HepG2 (cell line): ENCODE results near the gene EPHX1. TPM values are rescaled to one million over a fixed set of nuclear protein-coding genes. Genes with fewer than 3 reads are reported as not detected.
A peak's percentile ranks its signal among the peaks of the same experiment; 100 is the strongest.

Experiments
- CENPT ChIP-seq: sonication (generic); formaldehyde crosslinking; IDR thresholded peaks from 2 replicates; pipeline ENCODE4 v1.8.0; 2022; ENCODE audit warnings: low read depth, mild to moderate bottlenecking, moderate library complexity, missing genetic modification reagents
- HMG20A ChIP-seq: IDR thresholded peaks from 2 replicates; pipeline ENCODE4 v1.6.1; 2016; ENCODE audit warnings: borderline replicate concordance
- PRDM4 ChIP-seq: sonication (generic); formaldehyde crosslinking; IDR thresholded peaks from 2 replicates; pipeline ENCODE4 v1.9.0; 2021; ENCODE audit warnings: missing genetic modification reagents, borderline replicate concordance
- RFX5 ChIP-seq: IDR thresholded peaks from 2 replicates; pipeline ENCODE4 v1.6.1; 2011; ENCODE audit warnings: low read depth, low read length, improper control_type of control experiment
- SKI ChIP-seq: fragments of 450-650 bp; IDR thresholded peaks from one replicate; pipeline ENCODE4 v1.6.1; 2018; ENCODE audit warnings: mild to moderate bottlenecking; ENCODE audit not compliant: partially characterized antibody
- SRF ChIP-seq: IDR thresholded peaks from 2 replicates; pipeline ENCODE4 v1.6.1; 2011; ENCODE audit warnings: mild to moderate bottlenecking, low read depth, low read length, moderate library complexity
- TMF1 ChIP-seq: sonication (generic); formaldehyde crosslinking; IDR thresholded peaks from 2 replicates; pipeline ENCODE4 v1.8.1; 2022; ENCODE audit warnings: low read depth, missing genetic modification reagents
- ZFP41 ChIP-seq: sonication (generic); formaldehyde crosslinking; IDR thresholded peaks from 2 replicates; pipeline ENCODE4 v1.4.0; 2020; ENCODE audit warnings: mild to moderate bottlenecking, missing genetic modification reagents, borderline replicate concordance
- ZFY ChIP-seq: sonication (generic); formaldehyde crosslinking; IDR thresholded peaks from 2 replicates; pipeline ENCODE4 v1.4.0; 2020; ENCODE audit warnings: missing genetic modification reagents
- ZMAT5 ChIP-seq: sonication (generic); formaldehyde crosslinking; IDR thresholded peaks from 2 replicates; pipeline ENCODE4 v1.5.0; 2020; ENCODE audit warnings: mild to moderate bottlenecking, low read depth, missing genetic modification reagents, borderline replicate concordance
- ZMYM4 ChIP-seq: sonication (generic); formaldehyde crosslinking; IDR thresholded peaks from 2 replicates; pipeline ENCODE4 v1.8.1; 2023; ENCODE audit warnings: mild to moderate bottlenecking, missing genetic modification reagents
- ZNF207 ChIP-seq: fragments of 450-650 bp; IDR thresholded peaks from 2 replicates; pipeline ENCODE4 v1.6.1; 2016; ENCODE audit warnings: antibody characterized with exemption, borderline replicate concordance
- ZNF598 ChIP-seq: sonication (generic); formaldehyde crosslinking; IDR thresholded peaks from 2 replicates; pipeline ENCODE4 v1.5.1; 2020; ENCODE audit warnings: mild to moderate bottlenecking, missing genetic modification reagents, borderline replicate concordance
- ZNF704 ChIP-seq: sonication (generic); formaldehyde crosslinking; IDR thresholded peaks from 2 replicates; pipeline ENCODE4 v1.8.1; 2023; ENCODE audit warnings: mild to moderate bottlenecking, inconsistent platforms, moderate library complexity, missing genetic modification reagents, borderline replicate concordance
- ZNF776 ChIP-seq: sonication (generic); formaldehyde crosslinking; IDR thresholded peaks from 2 replicates; pipeline ENCODE4 v1.4.0; 2020; ENCODE audit warnings: mild to moderate bottlenecking, missing genetic modification reagents
- ZNF83 ChIP-seq: sonication (generic); formaldehyde crosslinking; IDR thresholded peaks from 2 replicates; pipeline ENCODE4 v1.4.0; 2020; ENCODE audit warnings: missing genetic modification reagents, mild to moderate bottlenecking, borderline replicate concordance
- polyA plus RNA-seq, 8 experiments: library from polyadenylated mRNA; depleted of rRNA in 3 of 8; stranded (reverse) in 7 of 8; unstranded in 1 of 8; fragments of >200 nt; fragmentation: Illumina TruSeq in 4 of 8; extraction: Trizol in 4 of 8; gene quantifications; 2 replicates each; pipeline versions ENCODE4 v1.2.1 to v1.2.3, GENCODE V29; 2011 to 2016; ENCODE audit warnings: low read depth in 4 of 8, missing spikeins in 1 of 8, mixed read lengths in 1 of 8; ENCODE audit not compliant: insufficient read depth in 1 of 8
- total RNA-seq, 5 experiments: library from RNA; depleted of rRNA; stranded (reverse); fragments of >200 nt; fragmentation: Illumina TruSeq; extraction: Trizol; gene quantifications; 2 replicates each; pipeline ENCODE4 v1.2.3, GENCODE V29; 2016; ENCODE audit warnings: low read depth in 1 of 5
- TF ChIP-seq, protein P1 (sequence below): sonication (generic); formaldehyde crosslinking; IDR thresholded peaks from 2 replicates; pipeline ENCODE4 v1.5.0; 2020; ENCODE audit warnings: missing genetic modification reagents
- TF ChIP-seq, protein P2 (sequence below): sonication (generic); formaldehyde crosslinking; IDR thresholded peaks from 2 replicates; pipeline ENCODE4 v1.4.0; 2020; ENCODE audit warnings: mild to moderate bottlenecking, missing genetic modification reagents
- TF ChIP-seq, protein P3 (sequence below): sonication (generic); formaldehyde crosslinking; conservative IDR thresholded peaks from 2 replicates; pipeline ENCODE4 v1.8.1; 2023; ENCODE audit warnings: missing genetic modification reagents

EPHX1 gene
- total and polyA plus RNA-seq, 2 of the 13 experiments (the other 11 are each of a cell fraction or from before 2014, with no cell fraction given) = 27.7 to 36.5 TPM

DNA sequence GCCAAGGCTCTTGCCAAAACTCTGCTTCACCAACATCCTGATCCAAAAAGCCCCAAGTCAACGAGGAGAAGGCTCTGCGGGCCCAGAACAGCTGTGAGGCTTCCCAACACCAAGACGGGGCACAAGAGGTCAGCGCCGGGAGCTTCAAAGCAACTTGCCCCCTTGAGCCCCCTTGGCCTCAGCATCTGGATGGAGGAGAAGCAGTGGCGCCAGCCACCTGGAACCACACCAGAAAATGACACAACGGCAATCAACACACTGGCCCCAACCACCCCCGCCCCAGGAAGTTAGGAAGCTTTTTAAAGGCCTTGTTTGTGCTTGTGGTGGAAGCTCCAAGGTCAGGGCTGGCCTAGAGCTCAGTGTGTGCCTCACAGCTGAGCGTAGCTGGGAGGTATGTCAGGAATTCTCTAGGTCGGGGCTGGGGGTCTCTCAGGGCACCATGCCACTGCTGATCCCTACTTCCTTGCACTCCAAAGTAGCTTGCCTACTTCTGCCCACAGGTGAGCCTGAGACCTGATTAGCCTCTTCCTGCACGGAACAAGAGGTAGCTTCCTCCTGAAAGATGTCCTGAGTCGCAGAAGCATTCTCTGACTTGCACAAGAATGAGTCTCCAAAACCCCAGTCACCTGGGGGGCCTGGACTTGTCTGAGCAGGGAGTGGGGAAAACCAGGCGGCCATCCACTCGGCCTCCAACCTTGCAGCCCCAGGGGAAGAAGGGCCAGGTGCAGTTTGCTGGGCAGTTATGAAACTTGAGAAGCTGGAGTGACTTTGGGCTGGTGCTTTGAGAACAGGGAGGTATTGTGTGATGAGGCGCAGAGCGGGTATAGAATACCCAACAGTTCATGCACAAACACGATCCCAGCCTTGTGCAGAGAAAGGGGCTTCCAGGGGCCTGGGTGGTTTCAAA is 42.0 kb upstream of the EPHX1 start (continued):
- no peak for TF ChIP-seq ZFP41 (CRISPR knock-in tag)
- no peak for TF ChIP-seq TMF1
- TF ChIP-seq HMG20A (CRISPR knock-in tag) = peak; percentile 61; the same call in 1 of the 2 replicates
- TF ChIP-seq ZNF598 (CRISPR knock-in tag) = 0 out of 2 replicates have a peak, but pooled peaks have one; percentile 21
- TF ChIP-seq RFX5 = no peak
- TF ChIP-seq, protein P1, sequence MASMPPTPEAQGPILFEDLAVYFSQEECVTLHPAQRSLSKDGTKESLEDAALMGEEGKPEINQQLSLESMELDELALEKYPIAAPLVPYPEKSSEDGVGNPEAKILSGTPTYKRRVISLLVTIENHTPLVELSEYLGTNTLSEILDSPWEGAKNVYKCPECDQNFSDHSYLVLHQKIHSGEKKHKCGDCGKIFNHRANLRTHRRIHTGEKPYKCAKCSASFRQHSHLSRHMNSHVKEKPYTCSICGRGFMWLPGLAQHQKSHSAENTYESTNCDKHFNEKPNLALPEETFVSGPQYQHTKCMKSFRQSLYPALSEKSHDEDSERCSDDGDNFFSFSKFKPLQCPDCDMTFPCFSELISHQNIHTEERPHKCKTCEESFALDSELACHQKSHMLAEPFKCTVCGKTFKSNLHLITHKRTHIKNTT = no peak
- 0 out of 2 replicates have a peak, but pooled peaks have one; percentile 12 for TF ChIP-seq ZMYM4 (CRISPR knock-in tag)
- no peak for TF ChIP-seq ZNF207
- TF ChIP-seq ZNF776 (CRISPR knock-in tag) = no peak
- TF ChIP-seq ZFY (CRISPR knock-in tag) = peak; percentile 51
- no peak for TF ChIP-seq SKI
- TF ChIP-seq CENPT (CRISPR knock-in tag) = no peak
- no peak for TF ChIP-seq PRDM4 (CRISPR knock-in tag)
- TF ChIP-seq ZNF704 = no peak
- TF ChIP-seq, protein P2, sequence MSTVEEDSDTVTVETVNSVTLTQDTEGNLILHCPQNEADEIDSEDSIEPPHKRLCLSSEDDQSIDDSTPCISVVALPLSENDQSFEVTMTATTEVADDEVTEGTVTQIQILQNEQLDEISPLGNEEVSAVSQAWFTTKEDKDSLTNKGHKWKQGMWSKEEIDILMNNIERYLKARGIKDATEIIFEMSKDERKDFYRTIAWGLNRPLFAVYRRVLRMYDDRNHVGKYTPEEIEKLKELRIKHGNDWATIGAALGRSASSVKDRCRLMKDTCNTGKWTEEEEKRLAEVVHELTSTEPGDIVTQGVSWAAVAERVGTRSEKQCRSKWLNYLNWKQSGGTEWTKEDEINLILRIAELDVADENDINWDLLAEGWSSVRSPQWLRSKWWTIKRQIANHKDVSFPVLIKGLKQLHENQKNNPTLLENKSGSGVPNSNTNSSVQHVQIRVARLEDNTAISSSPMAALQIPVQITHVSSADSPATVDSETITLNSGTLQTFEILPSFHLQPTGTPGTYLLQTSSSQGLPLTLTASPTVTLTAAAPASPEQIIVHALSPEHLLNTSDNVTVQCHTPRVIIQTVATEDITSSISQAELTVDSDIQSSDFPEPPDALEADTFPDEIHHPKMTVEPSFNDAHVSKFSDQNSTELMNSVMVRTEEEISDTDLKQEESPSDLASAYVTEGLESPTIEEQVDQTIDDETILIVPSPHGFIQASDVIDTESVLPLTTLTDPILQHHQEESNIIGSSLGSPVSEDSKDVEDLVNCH (CRISPR knock-in tag) = no peak
- TF ChIP-seq ZMAT5 (CRISPR knock-in tag) = no peak
- TF ChIP-seq ZNF83 = no peak
- TF ChIP-seq SRF = no peak
- TF ChIP-seq, protein P3, sequence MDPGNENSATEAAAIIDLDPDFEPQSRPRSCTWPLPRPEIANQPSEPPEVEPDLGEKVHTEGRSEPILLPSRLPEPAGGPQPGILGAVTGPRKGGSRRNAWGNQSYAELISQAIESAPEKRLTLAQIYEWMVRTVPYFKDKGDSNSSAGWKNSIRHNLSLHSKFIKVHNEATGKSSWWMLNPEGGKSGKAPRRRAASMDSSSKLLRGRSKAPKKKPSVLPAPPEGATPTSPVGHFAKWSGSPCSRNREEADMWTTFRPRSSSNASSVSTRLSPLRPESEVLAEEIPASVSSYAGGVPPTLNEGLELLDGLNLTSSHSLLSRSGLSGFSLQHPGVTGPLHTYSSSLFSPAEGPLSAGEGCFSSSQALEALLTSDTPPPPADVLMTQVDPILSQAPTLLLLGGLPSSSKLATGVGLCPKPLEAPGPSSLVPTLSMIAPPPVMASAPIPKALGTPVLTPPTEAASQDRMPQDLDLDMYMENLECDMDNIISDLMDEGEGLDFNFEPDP (CRISPR knock-in tag) = 0 out of 2 replicates have a peak, but pooled peaks have one; percentile 10
